Stimulated activated CD4-positive, alpha-beta T cell treated with anti-CD3 and anti-CD28 coated beads, Interleukin-2, amount 100 ng/mL, for 48 hours (primary cell): Measurements from ENCODE around the gene TUBA1C.
A peak's percentile ranks its signal among the peaks of the same experiment; 100 is the strongest.
"Not testable (repeated sequence)": the region's sequence is repeated elsewhere in the genome, so short reads cannot be mapped to it uniquely, and the experiment has no call there.

Experiments used
- DNase-seq, 2 donors: peaks; one replicate each; pipeline ENCODE4 v3.0.0-alpha.2; 2020

TUBA1C gene

DNA sequence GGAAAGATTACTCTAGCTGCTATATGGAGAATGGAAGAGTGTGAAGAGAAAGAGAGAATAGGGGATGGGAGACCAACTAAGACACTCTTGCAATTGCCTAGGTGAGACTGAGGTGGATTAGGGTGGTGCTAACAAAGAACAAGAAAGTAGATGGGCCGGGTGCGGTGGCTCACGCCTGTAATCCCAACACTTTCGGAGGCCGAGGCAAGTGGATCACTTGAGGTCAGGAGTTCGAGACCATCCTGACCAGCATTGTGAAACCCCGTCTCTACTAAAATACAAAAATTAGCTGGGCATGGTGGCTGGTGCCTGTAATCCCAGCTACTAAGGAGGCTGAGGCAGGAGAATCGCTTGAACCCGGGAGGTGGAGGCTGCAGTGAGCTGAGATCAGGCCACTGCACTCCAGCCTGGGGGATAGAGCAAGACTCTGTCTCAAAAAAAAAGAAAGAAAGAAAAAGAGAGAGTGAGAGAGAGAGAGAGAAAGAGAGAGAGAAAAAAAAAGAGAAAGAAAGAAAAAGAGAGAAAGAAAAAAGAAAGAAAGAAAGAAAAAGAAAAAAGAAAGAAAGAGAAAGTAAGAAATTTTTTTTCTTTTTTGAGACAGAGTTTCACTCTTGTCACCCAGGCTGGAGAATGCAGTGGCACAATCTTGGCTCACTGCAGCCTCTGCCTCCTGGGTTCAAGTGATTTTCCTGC is 55.7 kb downstream of the TUBA1C start:
- not testable (repeated sequence) for DNase-seq

DNA sequence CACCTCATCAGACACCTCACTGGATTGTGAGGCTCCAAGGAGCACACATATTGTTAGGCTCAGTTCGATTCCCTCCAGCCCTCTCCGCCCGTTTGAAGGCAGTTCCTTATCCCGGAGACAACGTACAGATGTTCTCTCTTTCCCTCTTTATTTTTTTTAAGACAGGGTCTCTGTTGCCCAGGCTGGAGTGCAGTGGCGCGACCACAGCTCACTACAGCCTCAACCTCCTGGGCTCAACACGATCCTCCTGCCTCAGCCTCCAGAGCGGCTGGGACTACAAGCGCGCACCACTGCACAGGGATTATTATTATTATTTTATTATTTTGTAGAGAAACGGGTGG is 57.5 kb downstream of the TUBA1C start:
- no peak for DNase-seq

DNA sequence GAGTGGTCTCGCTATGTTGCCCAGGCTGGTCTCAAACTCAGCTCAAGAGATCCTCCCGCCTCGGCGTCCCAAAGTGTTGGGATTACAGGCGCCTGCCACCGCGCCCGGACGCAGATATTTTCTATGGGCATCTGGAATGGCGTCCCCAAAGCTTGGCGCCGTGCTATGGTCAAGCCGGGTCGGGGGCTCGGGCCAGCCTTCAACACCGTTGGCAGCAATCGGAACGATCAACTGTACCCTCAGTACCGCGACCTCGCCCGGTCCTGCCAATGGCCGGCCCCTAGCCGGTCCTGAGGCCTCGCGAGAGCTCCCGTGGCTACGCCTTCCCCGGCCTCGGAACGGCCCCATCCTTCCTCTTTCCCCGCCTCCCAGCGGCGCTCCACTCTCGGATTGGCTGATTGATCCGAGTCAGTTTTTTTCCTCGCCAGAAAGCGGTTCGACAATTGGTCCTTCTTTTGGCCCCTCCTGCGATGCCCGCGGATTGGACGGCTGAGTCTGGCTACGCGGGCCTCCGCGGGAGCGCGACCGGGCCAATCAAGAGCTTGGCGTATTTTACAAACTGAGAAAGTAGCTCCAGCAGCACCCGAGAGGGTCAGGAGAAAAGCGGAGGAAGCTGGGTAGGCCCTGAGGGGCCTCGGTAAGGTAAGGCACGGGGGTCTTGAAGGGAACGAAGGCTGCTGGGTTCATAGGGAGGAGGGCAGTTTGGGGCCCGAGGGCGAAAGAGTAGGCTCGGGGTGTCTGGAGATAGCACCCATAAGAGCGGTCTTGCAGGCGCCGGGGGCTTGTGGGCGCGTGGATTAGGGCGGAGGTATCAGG is 58.0 kb downstream of the TUBA1C start, which contains the start of gene TROAP:
TSS of gene TROAP (plus strand) at position 548 of the 816 bp plus-strand sequence. CDS start 354 bp downstream, outside the sequence.
- peak; percentile 92 to 93 for DNase-seq

DNA sequence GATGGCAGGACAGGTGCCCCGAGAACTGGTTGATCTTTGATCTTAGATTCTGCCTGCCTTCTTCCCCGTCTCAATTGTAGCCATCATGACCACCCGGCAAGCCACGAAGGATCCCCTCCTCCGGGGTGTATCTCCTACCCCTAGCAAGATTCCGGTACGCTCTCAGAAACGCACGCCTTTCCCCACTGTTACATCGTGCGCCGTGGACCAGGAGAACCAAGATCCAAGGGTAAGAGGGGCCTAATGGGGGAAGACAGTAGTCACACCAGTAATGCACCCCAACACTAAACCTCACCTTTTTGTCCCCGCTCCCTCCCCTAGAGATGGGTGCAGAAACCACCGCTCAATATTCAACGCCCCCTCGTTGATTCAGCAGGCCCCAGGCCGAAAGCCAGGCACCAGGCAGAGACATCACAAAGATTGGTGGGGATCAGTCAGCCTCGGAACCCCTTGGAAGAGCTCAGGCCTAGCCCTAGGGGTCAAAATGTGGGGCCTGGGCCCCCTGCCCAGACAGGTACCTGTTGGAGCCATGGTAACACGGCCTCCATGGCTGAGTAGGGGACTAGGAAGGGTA is 58.7 kb downstream of the TUBA1C start:
- no peak for DNase-seq
